IMR-90 (cell line): ENCODE data around the gene COX4I1. TPM values are rescaled to one million over a fixed set of nuclear protein-coding genes. Genes with fewer than 3 reads are reported as not detected.

Experiments
- ATAC-seq: fragments of 200-7000 bp; cut with Tn5 transposase; 2 replicates; pipeline ENCODE4 v1.9.1; 2020; ENCODE audit warnings: low read depth, mild to moderate bottlenecking, moderate library complexity
- BruUV-seq: library from RNA; stranded (reverse); fragments of 400-500 nt; replicated peaks from 2 replicates; lab custom pipeline; 2021; lab: Mats Ljungman, UMichigan
- CTCF ChIA-PET: fragments of 300-600 bp; formaldehyde crosslinking; extraction: SDS; loops from one replicate; lab custom pipeline; 2021; ENCODE audit warnings: antibody characterized with exemption; lab: Yijun Ruan, JAX
- POLR2A ChIA-PET: fragments of 300-600 bp; sonication (Branson Sonifier 250); formaldehyde crosslinking; loops from one replicate; lab custom pipeline; 2022; ENCODE audit warnings: antibody characterized with exemption; ENCODE audit not compliant: unreplicated experiment; lab: Charles Lee
- DNase-seq: peaks from one replicate; pipeline ENCODE4 v3.0.0; 2013
- H2AFZ ChIP-seq: replicated peaks from 2 replicates; pipeline ENCODE3; 2013; ENCODE audit warnings: low read length, mild to moderate bottlenecking; ENCODE audit not compliant: poor library complexity
- H2AK5ac ChIP-seq: 2 replicates; pipeline ENCODE4 v1.6.1; 2013; ENCODE audit warnings: low read depth, low read length, inconsistent platforms
- H2AK9ac ChIP-seq: replicated peaks from 2 replicates; pipeline ENCODE3; 2013; ENCODE audit warnings: mild to moderate bottlenecking, low read depth, low read length, moderate library complexity; ENCODE audit not compliant: poor library complexity
- H2BK120ac ChIP-seq: 2 replicates; pipeline ENCODE4 v1.6.1; 2013; ENCODE audit warnings: low read depth, low read length, inconsistent platforms
- H2BK15ac ChIP-seq: 3 replicates; pipeline ENCODE4 v1.6.1; 2013; ENCODE audit warnings: low read depth, low read length, inconsistent platforms
- H2BK20ac ChIP-seq: 2 replicates; pipeline ENCODE4 v1.6.1; 2013; ENCODE audit warnings: low read depth, mild to moderate bottlenecking, inconsistent platforms, low read length, moderate library complexity
- H2BK5ac ChIP-seq: 2 replicates; pipeline ENCODE4 v1.6.1; 2013; ENCODE audit warnings: mild to moderate bottlenecking, low read depth, low read length, inconsistent platforms; ENCODE audit not compliant: poor library complexity, severe bottlenecking
- H3K14ac ChIP-seq: replicated peaks from 2 replicates; pipeline ENCODE4 v1.6.1; 2013; ENCODE audit warnings: low read depth, low read length, inconsistent platforms
- H3K18ac ChIP-seq: 2 replicates; pipeline ENCODE4 v1.6.1; 2013; ENCODE audit warnings: low read depth, low read length, control low read depth
- H3K23ac ChIP-seq: 2 replicates; pipeline ENCODE4 v1.6.1; 2013; ENCODE audit warnings: low read depth, low read length, inconsistent platforms
- H3K27ac ChIP-seq: 2 replicates; pipeline ENCODE4 v1.5.1; 2013; ENCODE audit warnings: mild to moderate bottlenecking, control low read depth, low read length; ENCODE audit not compliant: insufficient read depth
- H3K27me3 ChIP-seq: 2 replicates; pipeline ENCODE4 v1.6.1; 2013; ENCODE audit warnings: low read length; ENCODE audit not compliant: control insufficient read depth, insufficient read depth
- H3K36me3 ChIP-seq: 2 replicates; pipeline ENCODE4 v1.6.1; 2013; ENCODE audit warnings: low read length, mixed read lengths; ENCODE audit not compliant: control insufficient read depth, insufficient read depth
- H3K4ac ChIP-seq: 2 replicates; pipeline ENCODE4 v1.6.1; 2013; ENCODE audit warnings: low read depth, low read length, inconsistent platforms
- H3K4me1 ChIP-seq: 2 replicates; pipeline ENCODE4 v1.6.1; 2013; ENCODE audit warnings: low read length, mixed read lengths; ENCODE audit not compliant: control insufficient read depth, insufficient read depth
- H3K4me2 ChIP-seq: 2 replicates; pipeline ENCODE4 v1.6.1; 2013; ENCODE audit warnings: low read depth, mild to moderate bottlenecking, control low read depth, low read length, moderate library complexity
- H3K4me3 ChIP-seq: 2 replicates; pipeline ENCODE4 v1.5.1; 2013; ENCODE audit warnings: low read depth, mild to moderate bottlenecking, control low read depth, low read length, moderate library complexity; ENCODE audit not compliant: insufficient read depth
- H3K56ac ChIP-seq: 2 replicates; pipeline ENCODE4 v1.6.1; 2013; ENCODE audit warnings: low read length, inconsistent platforms; ENCODE audit not compliant: insufficient read depth; ENCODE audit errors: extremely low read depth
- H3K79me1 ChIP-seq, 2 experiments: 2 replicates each; pipeline ENCODE4 v1.6.1; 2013; ENCODE audit warnings: low read length in 2 of 2, inconsistent platforms in 1 of 2, low read depth in 1 of 2
- H3K9ac ChIP-seq: 2 replicates; pipeline ENCODE4 v1.6.1; 2013; ENCODE audit warnings: low read depth, low read length, control low read depth
- H3K9me1 ChIP-seq: 2 replicates; pipeline ENCODE4 v1.6.1; 2013; ENCODE audit warnings: low read length, inconsistent platforms; ENCODE audit not compliant: insufficient read depth
- H3K9me3 ChIP-seq: 2 replicates; pipeline ENCODE4 v1.6.1; 2013; ENCODE audit warnings: low read length; ENCODE audit not compliant: control insufficient read depth, insufficient read depth
- H4K20me1 ChIP-seq: 2 replicates; pipeline ENCODE4 v1.6.1; 2013; ENCODE audit warnings: low read length, inconsistent platforms; ENCODE audit not compliant: insufficient read depth
- H4K5ac ChIP-seq: 2 replicates; pipeline ENCODE4 v1.6.1; 2013; ENCODE audit warnings: mild to moderate bottlenecking, low read depth, low read length, control low read depth
- H4K8ac ChIP-seq, 2 experiments: 2 replicates each; pipeline ENCODE4 v1.6.1; 2013; ENCODE audit warnings: low read depth in 2 of 2, low read length in 2 of 2, control low read depth in 1 of 2, inconsistent platforms in 1 of 2
- H4K91ac ChIP-seq: 2 replicates; pipeline ENCODE4 v1.6.1; 2013; ENCODE audit warnings: low read depth, low read length, inconsistent platforms; ENCODE audit not compliant: insufficient read depth
- CHD1 ChIP-seq: IDR thresholded peaks from 2 replicates; pipeline ENCODE4 v1.6.1; 2012; ENCODE audit warnings: low read depth, low read length, improper control_type of control experiment
- FOS ChIP-seq: fragments of 150-350 bp; IDR thresholded peaks from 2 replicates; pipeline ENCODE4 v1.6.1; 2016; ENCODE audit warnings: low read depth, low read length
- MAZ ChIP-seq: IDR thresholded peaks from 2 replicates; pipeline ENCODE4 v1.6.1; 2012; ENCODE audit warnings: low read depth, mild to moderate bottlenecking, low read length, improper control_type of control experiment, moderate library complexity, borderline replicate concordance
- MXI1 ChIP-seq: IDR thresholded peaks from 2 replicates; pipeline ENCODE4 v1.6.1; 2012; ENCODE audit warnings: low read depth, mild to moderate bottlenecking, low read length, moderate library complexity, borderline replicate concordance
- NFE2L2 ChIP-seq: fragments of 150-350 bp; IDR thresholded peaks from 2 replicates; pipeline ENCODE4 v1.6.1; 2016; ENCODE audit warnings: low read depth, mild to moderate bottlenecking, low read length
- POLR2A ChIP-seq: IDR thresholded peaks from 2 replicates; pipeline ENCODE4 v1.6.1; 2012; ENCODE audit warnings: mild to moderate bottlenecking, low read depth, low read length
- RAD21 ChIP-seq: IDR thresholded peaks from 2 replicates; pipeline ENCODE4 v1.6.1; 2012; ENCODE audit warnings: low read length, improper control_type of control experiment
- RCOR1 ChIP-seq: IDR thresholded peaks from 2 replicates; pipeline ENCODE4 v1.6.1; 2012; ENCODE audit warnings: mild to moderate bottlenecking, low read length, improper control_type of control experiment; ENCODE audit not compliant: insufficient replicate concordance
- RFX5 ChIP-seq: IDR thresholded peaks from 2 replicates; pipeline ENCODE4 v1.8.0; 2012; ENCODE audit warnings: low read depth, mild to moderate bottlenecking, low read length, moderate library complexity
- SMC3 ChIP-seq: fragments of 150-350 bp; IDR thresholded peaks from 2 replicates; pipeline ENCODE4 v1.6.1; 2016; ENCODE audit warnings: low read depth, mild to moderate bottlenecking, antibody characterized with exemption, low read length, moderate library complexity
- WGBS, 2 experiments: methylation state at CpG; one replicate each; pipeline versions ENCODE4 v1.1.5 to v1.1.7; 2013; ENCODE audit warnings: missing lambda C conversion rate in 2 of 2; ENCODE audit not compliant: insufficient read length in 1 of 2; ENCODE audit errors: extremely low coverage in 2 of 2; 5-methylcytosine and 5-hydroxymethylcytosine counted together
- dilution Hi-C: fragments of 300-500 bp; cut with HindIII; formaldehyde crosslinking; loops from one replicate; pipeline ENCODE4 v1.14.3; 2018; ENCODE audit warnings: low sequenced_read_pairs; ENCODE audit not compliant: unreplicated experiment
- in situ Hi-C: fragments of 300-500 bp; cut with MboI; formaldehyde crosslinking; loops from 3 replicates; pipeline ENCODE4 v1.14.3; 2019; ENCODE audit warnings: low sequenced_read_pairs, inconsistent platforms, mixed read lengths
- intact Hi-C: fragments of 100-400 bp; cut with micrococcal nuclease; formaldehyde crosslinking; loops from 2 replicates; pipeline ENCODE4 v1.10.0; 2022
- polyA plus RNA-seq, 3 experiments: library from polyadenylated mRNA; depleted of rRNA; stranded (reverse); fragments of >200 nt; gene quantifications; 2 replicates each; pipeline ENCODE4 v1.2.3, GENCODE V29; 2012; ENCODE audit warnings: low replicate concordance in 1 of 3
- total RNA-seq: library from RNA; depleted of rRNA; stranded (reverse); fragments of >200 nt; gene quantifications from 2 replicates; pipeline ENCODE4 v1.2.3, GENCODE V29; 2012
- TF ChIP-seq, protein P1 (sequence below): fragments of 150-350 bp; IDR thresholded peaks from 2 replicates; pipeline ENCODE4 v1.6.1; 2016; ENCODE audit warnings: low read depth, mild to moderate bottlenecking, low read length, moderate library complexity, borderline replicate concordance

COX4I1 gene
- total and polyA plus RNA-seq, 2 of the 4 experiments (the other 2 are of a cell fraction): 397 to 700 TPM

- Histone ChIP-seq H2BK5ac (no peak overlapping the region), H2AK9ac (no peak overlapping the region), H3K27me3 (peaks cover 49% of the 10 kb centered on the region), H4K91ac (no peak overlapping the region), H3K4ac (no peak overlapping the region), H3K36me3 (no peaks in the 10 kb centered on the region), H2BK15ac (no peak overlapping the region), H3K56ac (no peak overlapping the region), H3K23ac (no peak overlapping the region), H4K8ac (no peak overlapping the region), H4K5ac (no peak overlapping the region), H3K18ac (no peak overlapping the region), H3K14ac (no peak overlapping the region), H4K20me1 (no peaks in the 10 kb centered on the region), H3K27ac (no peak overlapping the region), H3K9me3 (peaks cover 6% of the 10 kb centered on the region; the same call in 1 of the 2 replicates), H2AFZ (no peak overlapping the region), H3K9me1 (no peaks in the 10 kb centered on the region), H3K4me1 (no peaks in the 10 kb centered on the region), H2BK120ac (no peak overlapping the region), H3K9ac (no peak overlapping the region), H3K4me2 (no peak overlapping the region), H3K4me3 (no peak overlapping the region), H3K79me1 (no peaks in the 10 kb centered on the region), H2BK20ac (no peak overlapping the region), H2AK5ac (no peak overlapping the region)
- dilution Hi-C loops: no loop called here
- ATAC-seq (no peak), DNase-seq (no peak)
- ChIA-PET POLR2A (no interaction called here), CTCF (no interaction called here)
- in situ Hi-C loops: loop anchor here (10.0 kb wide), 1 partner anchor 156 kb away; no protein-coding TSS in a partner anchor
- intact Hi-C loops: no loop called here
- no TSS peak for BruUV-seq
- TF ChIP-seq FOS (no peak), MXI1 (no peak), MAZ (no peak), NFE2L2 (no peak), SMC3 (no peak), CHD1 (no peak), RCOR1 (no peak), POLR2A (no peak), RAD21 (no peak), RFX5 (no peak)
- TF ChIP-seq, protein P1, sequence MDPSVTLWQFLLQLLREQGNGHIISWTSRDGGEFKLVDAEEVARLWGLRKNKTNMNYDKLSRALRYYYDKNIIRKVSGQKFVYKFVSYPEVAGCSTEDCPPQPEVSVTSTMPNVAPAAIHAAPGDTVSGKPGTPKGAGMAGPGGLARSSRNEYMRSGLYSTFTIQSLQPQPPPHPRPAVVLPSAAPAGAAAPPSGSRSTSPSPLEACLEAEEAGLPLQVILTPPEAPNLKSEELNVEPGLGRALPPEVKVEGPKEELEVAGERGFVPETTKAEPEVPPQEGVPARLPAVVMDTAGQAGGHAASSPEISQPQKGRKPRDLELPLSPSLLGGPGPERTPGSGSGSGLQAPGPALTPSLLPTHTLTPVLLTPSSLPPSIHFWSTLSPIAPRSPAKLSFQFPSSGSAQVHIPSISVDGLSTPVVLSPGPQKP: no peak
- no CpG with 5 or more reads among the region's 15 CpGs for WGBS, 2 experiments
Measured at GRCh38 chr16:85829171-85829719, 29.8 kb downstream of the COX4I1 start.
